HepG2 (cell line): ENCODE data around the gene ARPC1A. TPM values are rescaled to one million over a fixed set of nuclear protein-coding genes. Genes with fewer than 3 reads are reported as not detected.
"Not testable (repeated sequence)": the region's sequence is repeated elsewhere in the genome, so short reads cannot be mapped to it uniquely, and the experiment has no call there.

Source experiments
- ATAC-seq: fragments of 200-7000 bp; cut with Tn5 transposase; 3 replicates; pipeline ENCODE4 v1.9.1; 2020; ENCODE audit warnings: mild to moderate bottlenecking, moderate library complexity
- BruUV-seq: library from RNA; stranded (reverse); fragments of 400-500 nt; replicated peaks from 2 replicates; lab custom pipeline; 2021; lab: Mats Ljungman, UMichigan
- CTCF ChIA-PET: fragments of 300-600 bp; formaldehyde crosslinking; extraction: SDS; loops from one replicate; lab custom pipeline; 2021; ENCODE audit warnings: low total read pairs, inconsistent platforms, low intra/inter-chr PET ratio; lab: Yijun Ruan, JAX
- POLR2A ChIA-PET: fragments of 350-600 bp; sonication (Branson Sonifier 250); formaldehyde crosslinking; loops from one replicate; lab custom pipeline; 2020; ENCODE audit warnings: antibody characterized with exemption, inconsistent platforms; lab: Yijun Ruan, JAX
- DNase-seq: peaks from one replicate; pipeline ENCODE4 v3.0.0-alpha.2; 2015; ENCODE audit warnings: low spot score
- FAIRE-seq: peaks from 3 replicates; lab custom pipeline; 2011; peaks lifted over from hg19 to GRCh38; lab: Jason Lieb, UNC
- H2AFZ ChIP-seq: one replicate; pipeline ENCODE4 v1.6.1; 2011; ENCODE audit warnings: low read length, inconsistent platforms
- H3K27ac ChIP-seq: fragments of 300-600 bp; 3 replicates; pipeline ENCODE4 v1.8.0; 2011; ENCODE audit warnings: mixed run types, mild to moderate bottlenecking, mixed read lengths, low read length, inconsistent platforms; ENCODE audit not compliant: insufficient read depth; ENCODE audit errors: extremely low read length
- H3K27me3 ChIP-seq, 2 experiments: fragments of 200-600 bp in 1 of 2; 2 replicates in 1 of 2; 3 replicates in 1 of 2; pipeline versions ENCODE4 v1.6.0 to v1.8.0; 2011; ENCODE audit warnings: low read length in 2 of 2, mild to moderate bottlenecking in 2 of 2, moderate library complexity in 2 of 2, inconsistent platforms in 1 of 2; ENCODE audit not compliant: insufficient read depth in 2 of 2, control insufficient read depth in 1 of 2
- H3K36me3 ChIP-seq, 2 experiments: fragments of 200-600 bp in 1 of 2; replicated peaks in 1 of 2; 2 replicates in 1 of 2; 3 replicates in 1 of 2; pipeline versions ENCODE4 v1.5.1 to v1.8.0; 2011; ENCODE audit warnings: low read length in 2 of 2, inconsistent platforms in 1 of 2; ENCODE audit not compliant: insufficient read depth in 2 of 2, control insufficient read depth in 1 of 2
- H3K4me1 ChIP-seq: 2 replicates; pipeline ENCODE4 v1.5.1; 2012; ENCODE audit warnings: low read length, inconsistent platforms; ENCODE audit not compliant: insufficient read depth
- H3K4me2 ChIP-seq: 2 replicates; pipeline ENCODE4 v1.6.0; 2011; ENCODE audit warnings: low read depth, low read length, inconsistent platforms
- H3K4me3 ChIP-seq, 3 experiments: fragments of 200-600 bp in 1 of 3; sonication (generic), shearing (Covaris generic) in 1 of 3; replicated peaks in 1 of 3; 2 replicates each; pipeline ENCODE4 v1.5.1; 2011 to 2016; ENCODE audit warnings: low read length in 3 of 3, inconsistent platforms in 2 of 3, low read depth in 2 of 3, mild to moderate bottlenecking in 2 of 3, control low read depth in 1 of 3, mixed read lengths in 1 of 3; ENCODE audit not compliant: insufficient read depth in 1 of 3
- H3K79me2 ChIP-seq: one replicate; pipeline ENCODE4 v1.6.1; 2011; ENCODE audit warnings: low read length, inconsistent platforms; ENCODE audit not compliant: insufficient read depth
- H3K9ac ChIP-seq: 2 replicates; pipeline ENCODE4 v1.6.0; 2011; ENCODE audit warnings: mild to moderate bottlenecking, low read depth, low read length, inconsistent platforms; ENCODE audit not compliant: insufficient read depth
- H3K9me3 ChIP-seq: 2 replicates; pipeline ENCODE4 v1.5.1; 2012; ENCODE audit warnings: mild to moderate bottlenecking, low read length
- H4K20me1 ChIP-seq: 2 replicates; pipeline ENCODE4 v1.6.0; 2011; ENCODE audit warnings: inconsistent platforms, mild to moderate bottlenecking, low read length, moderate library complexity; ENCODE audit not compliant: insufficient read depth
- AKAP8 ChIP-seq: sonication (generic); formaldehyde crosslinking; IDR thresholded peaks from 2 replicates; pipeline ENCODE4 v1.5.1; 2020; ENCODE audit warnings: mild to moderate bottlenecking, missing genetic modification reagents
- CTCF ChIP-seq: sonication (generic); formaldehyde crosslinking; IDR thresholded peaks from 2 replicates; pipeline ENCODE4 v1.5.0; 2020; ENCODE audit warnings: mild to moderate bottlenecking, missing genetic modification reagents, moderate library complexity
- HNRNPH1 ChIP-seq: fragments of 200-400 bp; formaldehyde crosslinking; optimal IDR thresholded peaks from 2 replicates; pipeline ENCODE3; 2017; ENCODE audit warnings: mild to moderate bottlenecking, low read depth, low read length
- NFIC ChIP-seq: IDR thresholded peaks from 2 replicates; pipeline ENCODE4 v1.6.1; 2012; ENCODE audit warnings: mild to moderate bottlenecking, low read length, inconsistent platforms
- PAF1 ChIP-seq: IDR thresholded peaks from 2 replicates; pipeline ENCODE4 v1.6.1; 2016; ENCODE audit warnings: missing genetic modification reagents, missing compliant biosample characterization
- STAG1 ChIP-seq: sonication (generic); formaldehyde crosslinking; IDR thresholded peaks from 2 replicates; pipeline ENCODE4 v1.4.0; 2020; ENCODE audit warnings: missing genetic modification reagents
- TCF7 ChIP-seq: sonication (generic); IDR thresholded peaks from 2 replicates; pipeline ENCODE4 v1.6.1; 2016; ENCODE audit warnings: antibody characterized with exemption, low read depth
- ZFP36 ChIP-seq: fragments of 150-350 bp; IDR thresholded peaks from 2 replicates; pipeline ENCODE4 v1.6.1; 2018; ENCODE audit warnings: borderline replicate concordance, low read length, low read depth; ENCODE audit not compliant: partially characterized antibody
- ZNF232 ChIP-seq: sonication (generic); formaldehyde crosslinking; IDR thresholded peaks from 2 replicates; pipeline ENCODE4 v1.4.0; 2020; ENCODE audit warnings: missing genetic modification reagents, borderline replicate concordance
- ZNF331 ChIP-seq: sonication (generic); formaldehyde crosslinking; IDR thresholded peaks from 2 replicates; pipeline ENCODE4 v1.4.0; 2020; ENCODE audit warnings: missing genetic modification reagents
- ZNF773 ChIP-seq: sonication (generic); formaldehyde crosslinking; IDR thresholded peaks from 2 replicates; pipeline ENCODE4 v1.4.0; 2020; ENCODE audit warnings: missing genetic modification reagents, borderline replicate concordance
- ZSCAN9 ChIP-seq: IDR thresholded peaks from 2 replicates; pipeline ENCODE4 v1.6.1; 2016; ENCODE audit warnings: borderline replicate concordance
- WGBS: methylation state at CpG from one replicate; pipeline ENCODE4 v1.1.6; 2017; ENCODE audit warnings: low lambda C conversion rate; 5-methylcytosine and 5-hydroxymethylcytosine counted together
- in situ Hi-C: cut with HindIII; loops from 2 replicates; pipeline ENCODE4 v1.10.0; 2017; ENCODE audit warnings: low pct_unique_long_range_greater_than_20kb; ENCODE audit not compliant: extremely low pct_ligation_motif_present
- intact Hi-C: fragments of 100-400 bp; cut with micrococcal nuclease; formaldehyde crosslinking; loops from one replicate; pipeline ENCODE4 v1.10.0; 2022; ENCODE audit not compliant: unreplicated experiment
- polyA plus RNA-seq, 8 experiments: library from polyadenylated mRNA; depleted of rRNA in 3 of 8; stranded (reverse) in 7 of 8; unstranded in 1 of 8; fragments of >200 nt; fragmentation: Illumina TruSeq in 4 of 8; extraction: Trizol in 4 of 8; gene quantifications; 2 replicates each; pipeline versions ENCODE4 v1.2.1 to v1.2.3, GENCODE V29; 2011 to 2016; ENCODE audit warnings: low read depth in 4 of 8, missing spikeins in 1 of 8, mixed read lengths in 1 of 8; ENCODE audit not compliant: insufficient read depth in 1 of 8
- total RNA-seq, 5 experiments: library from RNA; depleted of rRNA; stranded (reverse); fragments of >200 nt; fragmentation: Illumina TruSeq; extraction: Trizol; gene quantifications; 2 replicates each; pipeline ENCODE4 v1.2.3, GENCODE V29; 2016; ENCODE audit warnings: low read depth in 1 of 5

Gene ARPC1A
- total and polyA plus RNA-seq, 2 of the 13 experiments (the other 11 are each of a cell fraction or from before 2014, with no cell fraction given), result 44.3 to 88.5 TPM

- no peaks in the 10 kb centered on the region for H3K36me3 ChIP-seq
- H3K9ac ChIP-seq, result no peak overlapping the region
- H3K4me3 ChIP-seq, result no peak overlapping the region
- H3K4me1 ChIP-seq, result peaks cover 11% of the 10 kb centered on the region
- POLR2A ChIA-PET, result no interaction called here
- no peak for TF ChIP-seq HNRNPH1
- no peak for TF ChIP-seq PAF1 (CRISPR knock-in tag)
- TF ChIP-seq ZNF232 (CRISPR knock-in tag), result no peak
- TF ChIP-seq ZSCAN9 (CRISPR knock-in tag), result no peak
- no peak for TF ChIP-seq AKAP8 (CRISPR knock-in tag)
- no peak for TF ChIP-seq ZNF331 (CRISPR knock-in tag)
- TF ChIP-seq TCF7, result no peak
- TF ChIP-seq NFIC, result no peak
- no peak for TF ChIP-seq ZFP36
- TF ChIP-seq CTCF (CRISPR knock-in tag), result peak; percentile 19; the same call in 1 of the 2 replicates
- TF ChIP-seq STAG1 (CRISPR knock-in tag), result peak; percentile 34; the same call in 1 of the 2 replicates
- no peak for TF ChIP-seq ZNF773 (CRISPR knock-in tag)
- BruUV-seq, result no TSS peak
- H3K79me2 ChIP-seq, result no peaks in the 10 kb centered on the region
- intact Hi-C loops, result no loop called here
- no peak overlapping the region for H3K27ac ChIP-seq
- FAIRE-seq (no peak), DNase-seq (no peak), ATAC-seq (peak; percentile 37; the same call in 2 of the 3 replicates)
- CTCF ChIA-PET, result no interaction called here
- H2AFZ ChIP-seq, result no peak overlapping the region
- no peaks in the 10 kb centered on the region for H3K9me3 ChIP-seq
- no peaks in the 10 kb centered on the region for H4K20me1 ChIP-seq
- H3K27me3 ChIP-seq, result peaks cover 0 to 5% of the 10 kb centered on the region in 2 experiments; a peak in 2 of 5 replicates
- WGBS, result 39% methylated on average over 5 of the region's 5 CpGs
- no peak overlapping the region for H3K4me2 ChIP-seq
- in situ Hi-C loops, result no loop called here
These were observed 47.5 kb upstream of the ARPC1A start for GRCh38 chr7:99278180-99278579.

- ATAC-seq, H4K20me1 ChIP-seq, in situ Hi-C loops, intact Hi-C loops, H3K36me3 ChIP-seq, FAIRE-seq, DNase-seq, H3K9me3 ChIP-seq, H3K9ac ChIP-seq, H3K4me2 ChIP-seq, H3K27me3 ChIP-seq, CTCF ChIA-PET, H2AFZ ChIP-seq, BruUV-seq, H3K27ac ChIP-seq, H3K79me2 ChIP-seq, H3K4me3 ChIP-seq, H3K4me1 ChIP-seq: not testable (repeated sequence)
- POLR2A ChIA-PET, result interaction anchor here (1.3 kb wide), 1 partner anchor 10 kb away, joined by 4 read pairs; no protein-coding TSS in a partner anchor
- 100% methylated on average over 1 of the region's 4 CpGs for WGBS
These were observed 41.5 kb upstream of the ARPC1A start for GRCh38 chr7:99284165-99284564.
